ENCODE data around the gene MAP2.

- TF ChIP-seq FOXK2 (IDR thresholded peaks at IDR 0.05) (no peak), TARDBP (IDR thresholded peaks at IDR 0.05) (no peak), BHLHE40 (IDR thresholded peaks at IDR 0.05; ENCODE audit: borderline replicate concordance) (no peak), FOXA1 (IDR thresholded peaks at IDR 0.05) (no peak), HDGF (IDR thresholded peaks at IDR 0.05; ENCODE audit: borderline replicate concordance) (no peak), SP1 (IDR thresholded peaks at IDR 0.05) (no peak), FOXM1 (IDR thresholded peaks at IDR 0.05; ENCODE audit: borderline replicate concordance) (no peak), SUZ12 (IDR thresholded peaks at IDR 0.05) (no peak), LEF1 (IDR thresholded peaks at IDR 0.05; ENCODE audit: borderline replicate concordance) (no peak), PKNOX1 (IDR thresholded peaks at IDR 0.05) (no peak)
Observed at GRCh38 chr2:209382775-209383174, 41.1 kb upstream of the MAP2 start.
